Activated CD4-positive, alpha-beta T cell treated with anti-CD3 and anti-CD28 coated beads, Interleukin-2, amount 10 ng/mL, durations not matched to agents 24 days and 14 days (primary cell): ENCODE measurements around the gene CKS1B. TPM values are rescaled to one million over a fixed set of nuclear protein-coding genes. Genes with fewer than 3 reads are reported as not detected.
A peak's percentile ranks its signal among the peaks of the same experiment; 100 is the strongest.

Experiments
- DNase-seq: peaks from one replicate; pipeline ENCODE4 v3.0.0; 2022
- H3K27ac Mint-ChIP-seq: one replicate; pipeline ENCODE4 v1.8.0; 2022; ENCODE audit warnings: mild to moderate bottlenecking, mixed read lengths
- H3K27me3 Mint-ChIP-seq: one replicate; pipeline ENCODE4 v1.8.0; 2022; ENCODE audit warnings: mixed read lengths
- H3K36me3 Mint-ChIP-seq: one replicate; pipeline ENCODE4 v1.8.0; 2022; ENCODE audit warnings: low read depth, mild to moderate bottlenecking, mixed read lengths
- H3K4me1 Mint-ChIP-seq: one replicate; pipeline ENCODE4 v1.8.0; 2021; ENCODE audit warnings: mixed read lengths
- H3K4me3 Mint-ChIP-seq: one replicate; pipeline ENCODE4 v1.8.0; 2022; ENCODE audit warnings: mild to moderate bottlenecking, moderate library complexity, mixed read lengths
- H3K9me3 Mint-ChIP-seq: one replicate; pipeline ENCODE4 v1.8.0; 2021; ENCODE audit warnings: mixed read lengths
- intact Hi-C: fragments of 100-400 bp; cut with micrococcal nuclease; formaldehyde crosslinking; loops from one replicate; pipeline ENCODE4 v1.15.1; 2023
- total RNA-seq: library from RNA; stranded (reverse); gene quantifications from 2 replicates; pipeline ENCODE4 v1.2.3, GENCODE V29; 2022

The CKS1B gene
- 179 and 181 TPM in 2 replicates for total RNA-seq

DNA sequence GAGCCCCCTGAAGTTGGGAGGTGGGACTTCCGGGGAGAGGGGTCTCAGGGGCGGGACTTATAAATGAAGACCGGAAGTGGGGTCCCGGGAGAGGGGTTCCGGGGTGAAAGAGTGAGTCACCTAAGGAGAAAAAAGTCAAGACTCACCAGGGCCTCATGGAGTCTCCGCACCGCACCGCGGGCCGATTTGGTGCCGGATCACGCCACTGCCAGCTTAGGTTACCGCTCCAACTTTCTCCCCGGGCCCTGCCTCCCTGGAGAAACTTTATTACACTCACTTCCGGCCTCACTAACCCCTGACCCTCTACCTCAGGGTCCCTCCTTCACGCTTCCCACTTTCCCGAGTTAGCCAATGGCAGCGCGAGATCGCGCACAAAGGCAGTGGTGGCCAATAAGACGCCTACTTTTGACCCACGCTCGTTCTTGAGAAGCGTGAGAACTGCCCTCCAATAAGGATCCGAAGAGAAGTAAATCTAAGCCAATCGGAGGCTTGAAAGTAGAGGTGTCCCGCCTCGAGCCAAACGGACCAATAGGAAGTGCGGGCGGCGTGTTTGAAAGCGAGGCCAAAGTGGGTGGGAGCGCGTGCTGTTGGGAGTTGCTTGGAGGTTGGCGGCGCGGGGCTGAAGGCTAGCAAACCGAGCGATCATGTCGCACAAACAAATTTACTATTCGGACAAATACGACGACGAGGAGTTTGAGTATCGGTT, at the start of gene CKS1B:
CKS1B (plus strand) TSS at position 580 of the 706 bp plus-strand sequence; CDS start at position 645, 65 bp downstream.
- H3K27ac Mint-ChIP-seq: no peak within 1 kb of the TSS
- peaks cover 39% of the 10 kb centered on the region for H3K4me1 Mint-ChIP-seq
- H3K27me3 Mint-ChIP-seq: no peaks in the 10 kb centered on the region
- H3K36me3 Mint-ChIP-seq: peaks cover 28% of the 10 kb centered on the region
- intact Hi-C loops: loop anchor here (1.0 to 10.0 kb wide), 10 partner anchors 9 to 1531 kb away; partner anchors contain the start of genes EFNA4, FLAD1, MEF2D and PBXIP1
- peak; percentile 98 for DNase-seq
- H3K9me3 Mint-ChIP-seq: no peaks in the 10 kb centered on the region
- H3K4me3 Mint-ChIP-seq: no peak within 1 kb of the TSS

DNA sequence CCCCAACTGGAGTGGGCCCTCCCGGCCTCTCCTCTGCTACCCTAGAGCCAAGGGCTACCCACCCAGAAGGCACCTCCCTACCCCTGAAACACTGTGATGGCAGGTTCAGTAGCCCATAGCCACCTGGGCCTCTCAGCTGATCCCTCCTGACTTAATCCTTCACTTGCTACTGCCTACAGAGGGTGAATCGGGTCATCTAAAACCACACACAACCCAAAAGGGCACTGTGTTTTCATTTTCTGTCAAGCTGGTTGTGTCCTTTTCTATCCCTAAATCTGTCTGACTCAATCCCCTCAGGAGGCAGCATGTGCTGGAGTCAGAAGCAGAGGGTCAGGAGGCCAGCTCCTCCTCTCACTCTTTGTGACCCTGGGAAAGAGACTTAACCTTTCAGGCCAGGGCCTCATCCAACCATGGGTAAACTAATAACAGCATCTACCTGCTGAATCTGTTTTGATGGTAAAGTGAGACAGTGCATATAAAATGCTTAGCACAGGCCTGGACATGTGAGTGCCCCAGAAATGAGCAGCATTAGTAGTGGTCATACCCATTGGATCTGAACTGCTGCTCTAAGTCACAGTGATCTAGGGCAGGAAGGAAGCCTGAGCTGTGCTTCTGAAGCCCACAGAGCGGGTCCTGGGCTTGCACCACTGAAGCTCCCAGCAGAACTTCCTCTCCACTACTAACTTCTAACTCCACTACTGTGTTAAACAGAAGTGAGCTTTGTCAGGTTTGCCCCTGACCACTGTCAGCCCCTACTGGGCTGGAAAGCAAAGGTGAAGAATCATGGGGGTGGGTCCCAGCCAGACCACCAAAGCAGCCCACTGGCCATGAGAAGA, 48.9 kb upstream of the CKS1B start:
- H3K36me3 Mint-ChIP-seq: peaks cover 50% of the 10 kb centered on the region

DNA sequence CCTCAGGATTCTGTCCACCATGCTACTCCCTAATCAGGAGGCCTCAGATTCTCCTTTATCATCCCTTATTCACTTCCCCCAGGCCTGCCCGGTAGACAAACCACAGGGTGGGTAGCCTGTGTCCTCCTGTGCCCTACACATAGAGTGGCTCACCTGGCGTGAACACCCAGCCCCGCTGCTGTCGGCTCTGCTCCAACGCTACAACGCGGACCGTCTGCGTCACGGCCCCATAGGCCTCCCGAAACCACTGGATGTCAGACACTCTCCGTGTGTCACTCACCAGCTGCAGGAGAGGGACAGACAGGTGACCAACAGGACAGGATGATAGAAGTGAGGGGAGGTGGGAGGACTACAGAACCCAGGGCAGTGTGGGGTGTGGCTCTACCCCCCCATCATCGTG, 48.3 kb upstream of the CKS1B start:
- Mint-ChIP-seq H3K4me1 (peaks cover 13% of the 10 kb centered on the region), H3K36me3 (peaks cover 52% of the 10 kb centered on the region)
- no peak for DNase-seq

More for the DNA sequence above, 48.9 kb upstream of the CKS1B start:
- Mint-ChIP-seq H3K27me3 (no peaks in the 10 kb centered on the region), H3K4me1 (peaks cover 13% of the 10 kb centered on the region), H3K4me3 (no peak overlapping the region), H3K27ac (peak overlapping the region; percentile 67), H3K9me3 (no peaks in the 10 kb centered on the region)
- intact Hi-C loops: no loop called here
- no peak for DNase-seq

DNA sequence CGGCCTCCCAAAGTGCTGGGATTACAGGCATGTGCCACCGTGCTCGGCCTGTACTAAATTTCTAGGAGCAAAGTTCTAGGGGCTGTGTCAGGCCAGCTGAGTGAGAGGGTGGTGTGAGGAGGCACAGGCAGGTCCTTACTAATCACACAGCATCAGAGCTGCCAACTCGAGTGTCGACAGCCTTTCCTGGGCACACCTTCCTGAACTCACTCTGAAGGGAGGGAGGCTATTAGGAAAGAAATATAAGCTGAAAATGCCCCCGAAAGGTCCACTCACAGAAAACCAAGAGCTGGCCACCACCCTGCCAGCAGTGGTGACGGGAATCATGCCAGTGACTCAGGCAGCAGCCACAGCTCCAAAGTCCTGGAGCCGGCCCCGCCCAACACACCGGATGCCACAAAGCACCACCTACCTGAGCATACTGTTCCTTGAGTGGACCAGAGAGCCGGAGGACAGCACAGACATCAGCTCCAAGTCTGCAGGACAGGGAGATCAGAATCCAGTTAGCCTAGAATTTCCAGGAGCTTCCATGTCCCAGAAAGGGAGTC, 42.5 kb upstream of the CKS1B start:
- intact Hi-C loops: no loop called here
- DNase-seq: no peak

More for the DNA sequence above, 48.3 kb upstream of the CKS1B start:
- intact Hi-C loops: no loop called here
- Mint-ChIP-seq H3K27ac (peak overlapping the region; percentile 67), H3K9me3 (no peaks in the 10 kb centered on the region), H3K27me3 (no peaks in the 10 kb centered on the region), H3K4me3 (no peak overlapping the region)

DNA sequence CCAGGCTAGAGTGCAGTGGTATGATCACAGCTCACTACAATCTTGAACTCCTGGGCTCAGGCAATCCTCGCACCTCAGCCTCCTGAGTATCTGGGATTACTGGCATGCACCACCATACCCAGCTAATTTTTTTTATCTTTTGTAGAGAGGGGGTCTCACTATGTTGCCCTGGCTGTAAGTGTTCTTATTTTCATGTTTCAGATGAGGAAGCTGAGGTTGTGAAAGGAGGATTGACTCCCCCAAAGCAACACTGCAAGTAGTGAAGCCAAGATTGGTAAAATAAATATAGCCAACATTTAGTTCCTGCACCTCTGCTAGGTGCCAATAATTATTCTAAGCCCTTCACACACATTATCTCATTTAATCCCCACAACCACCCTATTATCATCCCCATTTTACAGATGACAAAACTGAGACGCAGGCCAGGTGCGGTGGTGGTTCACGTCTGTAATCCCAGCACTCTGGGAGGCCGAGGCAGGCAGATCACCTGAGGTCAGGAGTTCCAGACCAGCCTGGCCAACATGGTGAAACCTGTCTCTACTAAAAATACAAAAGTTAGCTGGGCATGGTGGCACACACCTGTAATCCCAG, 40.0 kb upstream of the CKS1B start:
- H3K4me1 Mint-ChIP-seq: peaks cover 31% of the 10 kb centered on the region
- no peaks in the 10 kb centered on the region for H3K9me3 Mint-ChIP-seq
- H3K27ac Mint-ChIP-seq: no peak overlapping the region
- no peak overlapping the region for H3K4me3 Mint-ChIP-seq
- peaks cover 14% of the 10 kb centered on the region for H3K36me3 Mint-ChIP-seq
- no peaks in the 10 kb centered on the region for H3K27me3 Mint-ChIP-seq
- intact Hi-C loops: no loop called here
- DNase-seq: no peak

More for the DNA sequence above, 42.5 kb upstream of the CKS1B start:
- Mint-ChIP-seq H3K4me3 (no peak overlapping the region), H3K36me3 (peaks cover 29% of the 10 kb centered on the region), H3K27ac (no peak overlapping the region), H3K9me3 (no peaks in the 10 kb centered on the region), H3K27me3 (no peaks in the 10 kb centered on the region), H3K4me1 (peaks cover 14% of the 10 kb centered on the region)

DNA sequence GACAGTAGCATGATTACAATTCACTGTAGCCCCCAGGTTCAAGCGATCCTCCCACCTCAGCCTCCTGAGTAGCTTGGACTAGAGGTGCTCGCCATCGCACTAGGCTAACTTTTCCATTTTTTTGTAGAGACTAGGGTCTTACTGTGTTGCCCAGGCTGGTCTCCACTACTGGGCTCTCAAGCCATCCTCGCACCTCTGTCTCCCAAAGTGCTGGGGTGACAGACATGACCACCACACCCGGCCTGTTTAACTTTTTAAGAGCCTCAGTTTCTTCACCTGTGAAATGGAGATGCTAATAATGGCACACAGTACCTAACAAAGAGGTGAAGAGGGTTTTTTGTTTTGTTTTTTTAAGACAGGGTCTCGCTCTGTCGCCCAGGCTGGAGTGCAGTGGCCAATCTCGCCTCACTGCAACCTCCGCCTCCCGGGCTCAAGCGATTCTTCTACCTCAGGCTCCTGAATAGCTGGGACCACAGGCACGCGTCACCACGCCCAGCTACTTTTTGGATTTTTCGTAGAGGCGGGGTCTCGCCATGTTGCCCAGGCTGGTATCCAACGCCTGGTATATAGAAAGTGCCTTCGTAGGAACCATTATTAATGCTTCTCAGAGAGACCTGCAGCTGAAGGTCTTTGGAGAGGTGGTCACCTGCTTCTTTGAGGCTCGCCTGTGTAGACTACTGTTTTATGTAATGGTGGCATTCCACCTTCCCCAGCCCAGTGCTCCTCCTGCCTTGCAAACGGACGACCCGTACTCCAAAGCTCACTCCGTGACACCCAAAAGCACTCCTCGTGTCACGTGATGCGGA, 38.5 kb upstream of the CKS1B start:
- peaks cover 7% of the 10 kb centered on the region for H3K36me3 Mint-ChIP-seq
- intact Hi-C loops: loop anchor here (1.0 to 2.0 kb wide), 3 partner anchors 39 to 177 kb away; partner anchors contain the start of gene CKS1B
- no peaks in the 10 kb centered on the region for H3K9me3 Mint-ChIP-seq
- peaks cover 40% of the 10 kb centered on the region for H3K4me1 Mint-ChIP-seq
- H3K27ac Mint-ChIP-seq: peak overlapping the region; percentile 91
- H3K27me3 Mint-ChIP-seq: no peaks in the 10 kb centered on the region
- peak overlapping the region; percentile 91 for H3K4me3 Mint-ChIP-seq
- peak; percentile 73 for DNase-seq

DNA sequence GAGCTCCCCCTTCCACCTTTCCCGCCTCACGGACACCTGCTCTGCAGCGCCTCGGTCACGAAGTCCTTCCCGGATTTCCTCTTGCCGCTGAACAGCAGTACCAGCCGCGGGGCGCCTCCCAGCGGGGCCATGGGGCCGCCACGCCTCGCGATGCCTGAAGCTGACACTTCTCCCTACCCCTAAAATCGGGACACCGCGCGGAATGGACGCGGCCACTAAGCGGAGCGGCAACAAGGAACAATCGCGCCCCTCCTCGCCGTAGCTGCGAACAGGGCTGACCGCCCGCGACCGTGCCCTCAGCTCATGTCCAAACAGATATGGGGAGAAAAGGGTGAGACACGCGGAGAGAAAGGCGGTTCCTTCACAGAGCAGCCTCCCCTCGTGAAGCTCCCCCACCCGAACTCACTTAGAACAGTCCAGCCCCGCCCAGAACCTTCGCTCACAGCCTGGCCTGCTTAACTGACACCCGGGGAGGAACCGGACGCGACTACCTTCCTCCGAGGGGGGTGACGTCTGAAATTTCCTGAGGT, 37.9 kb upstream of the CKS1B start, which contains the start of gene PMVK:
PMVK (minus strand) TSS at position 165 of the 530 bp plus-strand sequence; CDS start at position 131, 34 bp downstream.
- DNase-seq: peak; percentile 98
- no peaks in the 10 kb centered on the region for H3K9me3 Mint-ChIP-seq
- no peaks in the 10 kb centered on the region for H3K27me3 Mint-ChIP-seq
- H3K36me3 Mint-ChIP-seq: peaks cover 4% of the 10 kb centered on the region
- intact Hi-C loops: loop anchor here (1.0 to 2.0 kb wide), 8 partner anchors 19 to 377 kb away; partner anchors contain the start of genes CKS1B and PYGO2
- H3K4me3 Mint-ChIP-seq: peak within 1 kb of the TSS; percentile 91
- H3K27ac Mint-ChIP-seq: peak within 1 kb of the TSS; percentile 91
- H3K4me1 Mint-ChIP-seq: peaks cover 46% of the 10 kb centered on the region

DNA sequence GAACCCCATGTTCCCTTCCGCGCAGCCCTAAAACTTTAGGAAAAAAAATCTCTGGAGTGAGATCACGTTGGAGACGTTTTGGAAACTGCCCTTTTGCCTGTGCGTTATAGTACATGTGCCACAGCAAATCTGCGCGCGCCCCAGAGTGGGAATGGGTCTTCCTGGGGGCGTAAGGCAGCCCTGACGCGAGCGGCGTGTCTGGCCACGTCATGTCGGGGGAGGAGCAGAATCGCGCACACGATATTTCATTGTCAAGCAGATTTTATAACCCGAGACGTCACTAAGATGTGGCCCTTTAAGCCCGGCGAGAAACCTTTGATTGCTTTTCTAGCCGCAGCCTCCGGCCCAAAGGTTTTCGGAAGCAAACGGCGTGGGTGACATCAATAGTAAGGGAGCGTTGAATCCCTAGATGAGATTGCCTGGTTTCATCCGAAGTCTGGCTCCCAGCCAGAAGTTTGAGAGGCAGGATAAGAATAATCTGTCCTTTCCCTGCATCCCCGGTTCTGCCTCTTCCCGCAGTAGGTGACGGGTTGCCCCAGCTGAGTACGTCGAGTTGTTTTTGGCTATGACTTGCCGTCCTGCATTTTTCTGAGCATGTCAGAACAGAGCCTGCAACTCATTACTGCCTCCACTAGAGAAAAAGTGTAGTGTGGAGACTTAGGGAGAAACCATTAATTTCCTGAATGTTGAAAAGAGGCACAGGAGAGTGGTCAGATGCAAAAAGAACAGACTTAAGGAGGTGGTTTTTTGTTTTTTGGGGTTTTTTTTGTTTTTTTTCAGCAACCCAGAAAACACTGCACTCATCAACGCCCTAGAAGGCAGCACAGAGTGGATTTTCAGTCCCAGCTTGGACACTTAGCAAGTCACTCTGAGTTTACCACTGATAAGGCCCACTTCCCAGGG, 37.1 kb upstream of the CKS1B start:
- Mint-ChIP-seq H3K4me1 (peaks cover 50% of the 10 kb centered on the region), H3K27ac (peak overlapping the region; percentile 91), H3K9me3 (no peaks in the 10 kb centered on the region), H3K27me3 (no peaks in the 10 kb centered on the region), H3K36me3 (peaks cover 4% of the 10 kb centered on the region), H3K4me3 (peak overlapping the region; percentile 91)
- intact Hi-C loops: loop anchor here (1.0 to 2.0 kb wide), 7 partner anchors 18 to 378 kb away; partner anchors contain the start of genes CKS1B and PYGO2
- DNase-seq: peak; percentile 97

DNA sequence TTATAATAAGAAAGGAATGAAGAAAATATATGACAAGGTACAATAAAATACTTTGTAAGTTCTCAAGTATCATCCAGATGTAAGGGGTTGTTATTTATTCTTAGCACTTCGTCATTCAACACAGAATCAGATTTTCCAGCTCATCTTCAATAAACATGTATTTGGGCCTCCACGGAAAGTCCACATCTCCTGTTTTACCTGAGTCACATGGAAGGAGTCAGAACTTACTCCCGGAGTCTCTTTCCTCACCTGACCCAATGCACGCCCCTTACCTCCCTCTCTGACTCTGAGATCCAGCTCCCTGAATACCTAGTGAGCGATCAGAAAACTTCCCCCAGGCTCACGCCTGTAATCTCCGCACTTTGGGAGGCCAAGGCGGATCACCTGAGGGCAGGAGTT, 36.5 kb upstream of the CKS1B start:
- Mint-ChIP-seq H3K27me3 (no peaks in the 10 kb centered on the region), H3K36me3 (peaks cover 4% of the 10 kb centered on the region), H3K4me3 (peak overlapping the region; percentile 91), H3K4me1 (peaks cover 57% of the 10 kb centered on the region), H3K9me3 (no peaks in the 10 kb centered on the region), H3K27ac (peak overlapping the region; percentile 91)
- no peak for DNase-seq
- intact Hi-C loops: loop anchor here (1.0 to 2.0 kb wide), 7 partner anchors 17 to 379 kb away; partner anchors contain the start of genes CKS1B and PYGO2

DNA sequence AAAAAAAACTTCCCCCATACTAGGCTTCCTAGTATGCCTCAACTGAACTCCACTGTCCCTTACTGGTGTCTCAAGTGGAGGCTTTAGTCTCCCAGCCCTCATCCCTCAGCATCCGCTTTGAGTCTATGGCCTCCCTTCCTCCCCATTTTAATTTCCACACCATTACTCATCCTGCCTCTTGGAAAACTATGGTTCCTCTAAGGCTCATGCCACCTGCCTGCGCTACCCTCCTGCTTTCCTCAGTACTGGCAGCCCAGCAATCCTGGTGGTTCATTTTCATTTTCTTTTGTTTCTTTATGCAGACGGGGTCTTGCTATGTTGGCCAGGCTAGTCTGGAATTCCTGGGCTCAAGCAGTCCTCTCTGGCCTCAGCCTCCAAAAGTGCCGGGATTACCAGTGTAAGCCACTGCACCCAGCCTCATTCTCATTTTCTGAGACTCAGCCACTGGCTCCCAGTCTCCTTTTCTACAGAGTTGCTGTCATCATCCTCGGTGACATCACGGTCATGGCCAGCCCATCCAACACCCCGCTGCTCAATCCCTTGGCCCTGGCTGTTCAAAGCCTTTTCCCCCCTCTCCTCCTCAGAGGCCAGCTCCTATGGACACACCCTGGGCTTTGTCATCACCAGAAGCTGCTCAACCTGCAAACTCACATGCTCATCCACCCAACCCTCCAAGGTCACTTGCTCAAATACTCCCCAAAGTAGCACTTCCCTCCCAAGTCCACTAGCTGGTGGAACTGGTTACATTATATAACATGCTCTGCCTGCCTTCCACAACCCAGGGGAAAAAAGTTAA, 35.7 kb upstream of the CKS1B start:
- H3K9me3 Mint-ChIP-seq: no peaks in the 10 kb centered on the region
- no peaks in the 10 kb centered on the region for H3K27me3 Mint-ChIP-seq
- peak overlapping the region; percentile 91 for H3K4me3 Mint-ChIP-seq
- peak overlapping the region; percentile 91 for H3K27ac Mint-ChIP-seq
- intact Hi-C loops: no loop called here
- no peak for DNase-seq
- peaks cover 62% of the 10 kb centered on the region for H3K4me1 Mint-ChIP-seq
- H3K36me3 Mint-ChIP-seq: peaks cover 2% of the 10 kb centered on the region

DNA sequence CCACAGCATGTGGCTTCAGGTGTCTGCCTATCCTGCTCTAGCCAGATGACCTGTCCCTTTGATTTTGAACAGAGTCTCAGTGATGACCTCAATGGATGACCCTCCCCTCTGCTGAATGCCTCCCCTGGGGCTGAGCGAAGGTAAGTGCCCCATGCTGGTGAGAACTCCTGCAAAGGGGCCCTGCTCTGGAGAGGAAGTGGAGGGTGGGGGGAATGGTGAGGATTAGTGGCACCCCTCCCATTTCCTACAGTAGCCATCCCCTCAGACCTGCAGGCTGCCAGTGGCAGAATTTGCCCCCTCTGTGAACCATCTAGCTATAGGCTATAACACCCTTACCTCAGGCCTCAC, 34.3 kb upstream of the CKS1B start:
- peaks cover 4% of the 10 kb centered on the region for H3K36me3 Mint-ChIP-seq
- no peak overlapping the region for H3K27ac Mint-ChIP-seq
- no peaks in the 10 kb centered on the region for H3K27me3 Mint-ChIP-seq
- no peak overlapping the region for H3K4me3 Mint-ChIP-seq
- intact Hi-C loops: no loop called here
- no peak for DNase-seq
- H3K9me3 Mint-ChIP-seq: no peaks in the 10 kb centered on the region
- H3K4me1 Mint-ChIP-seq: peaks cover 60% of the 10 kb centered on the region
